ENCODE measurements around the gene GNA14.

Gene GNA14

GRCh38 chr9:77677957-77678535, 29.9 kb upstream of the GNA14 start:
- TF ChIP-seq CTCF (IDR thresholded peaks at IDR 0.05; ENCODE audit: low read depth, low read length, missing control alignments), result no peak
- DNase-seq (ENCODE audit: extremely low read depth, low read depth), result no peak
- H3K4me3 ChIP-seq (replicated peaks; ENCODE audit: low read depth, low read length), result no peak overlapping the region

- H3K4me3 ChIP-seq (replicated peaks; ENCODE audit: low read depth, low read length), result no peak overlapping the region
- no peak for TF ChIP-seq CTCF (IDR thresholded peaks at IDR 0.05; ENCODE audit: low read depth, low read length, missing control alignments)
- no peak for DNase-seq (ENCODE audit: extremely low read depth, low read depth)
Observed at GRCh38 chr9:77677397-77677796, 29.3 kb upstream of the GNA14 start.

- H3K4me3 ChIP-seq (replicated peaks; ENCODE audit: low read depth, low read length), result no peak overlapping the region
- TF ChIP-seq CTCF (IDR thresholded peaks at IDR 0.05; ENCODE audit: low read depth, low read length, missing control alignments), result no peak
- DNase-seq (ENCODE audit: extremely low read depth, low read depth), result no peak
Observed at GRCh38 chr9:77673941-77674791, 26.0 kb upstream of the GNA14 start.

GRCh38 chr9:77672183-77672582, 24.1 kb upstream of the GNA14 start:
- H3K4me3 ChIP-seq (replicated peaks; ENCODE audit: low read depth, low read length), result no peak overlapping the region
- TF ChIP-seq CTCF (IDR thresholded peaks at IDR 0.05; ENCODE audit: low read depth, low read length, missing control alignments), result no peak
- no peak for DNase-seq (ENCODE audit: extremely low read depth, low read depth)

- no peak for TF ChIP-seq CTCF (IDR thresholded peaks at IDR 0.05; ENCODE audit: low read depth, low read length, missing control alignments)
- H3K4me3 ChIP-seq (replicated peaks; ENCODE audit: low read depth, low read length), result no peak overlapping the region
- no peak for DNase-seq (ENCODE audit: extremely low read depth, low read depth)
Observed at GRCh38 chr9:77667151-77667550, 19.0 kb upstream of the GNA14 start.

- TF ChIP-seq CTCF (IDR thresholded peaks at IDR 0.05; ENCODE audit: low read depth, low read length, missing control alignments), result no peak
- DNase-seq (ENCODE audit: extremely low read depth, low read depth), result no peak
Observed at GRCh38 chr9:77663754-77664153, 15.6 kb upstream of the GNA14 start.

More at GRCh38 chr9:77663754-77664153, 15.6 kb upstream of the GNA14 start:
- H3K4me3 ChIP-seq (replicated peaks; ENCODE audit: low read depth, low read length), result no peak overlapping the region
